Stomach (tissue), 9 donors: ENCODE data around the gene PRSS2. TPM values are rescaled to one million over a fixed set of nuclear protein-coding genes. Genes with fewer than 3 reads are reported as not detected.

Experiments
- DNase-seq, 2 donors: peaks; one replicate each; pipeline versions ENCODE4 v3.0.0 to v3.0.0-alpha.2; 2013 to 2019
- H3K27ac ChIP-seq, 5 donors: fragments of 200-600 bp in 4 of 5; sonication (generic) in 4 of 5; one replicate each; pipeline ENCODE4 v1.5.1; 2013 to 2019; ENCODE audit warnings: mild to moderate bottlenecking in 1 of 5, moderate library complexity in 1 of 5
- H3K27me3 ChIP-seq, 3 donors: fragments of 200-600 bp; sonication (generic); one replicate each; pipeline ENCODE4 v1.5.1; 2017 to 2019; ENCODE audit warnings: mixed run types in 1 of 3
- H3K36me3 ChIP-seq, 4 donors: fragments of 200-600 bp; sonication (generic); 1 replicate in 3 of 4; 2 replicates in 1 of 4; pipeline ENCODE4 v1.5.1; 2016 to 2019
- H3K4me1 ChIP-seq, 4 donors: fragments of 200-600 bp; sonication (generic); one replicate each; pipeline ENCODE4 v1.5.1; 2016 to 2019
- H3K4me3 ChIP-seq, 4 donors: fragments of 200-600 bp; sonication (generic) in 3 of 4; one replicate each; pipeline ENCODE4 v1.5.1; 2016 to 2019; ENCODE audit warnings: mild to moderate bottlenecking in 1 of 4
- H3K9me3 ChIP-seq, 4 donors: fragments of 200-600 bp; sonication (generic); one replicate each; pipeline ENCODE4 v1.5.1; 2016 to 2019
- CTCF ChIP-seq, 7 experiments: fragments of 450-650 bp in 4 of 7; fragments of 200-600 bp in 3 of 7; sonication (generic) in 3 of 7; IDR thresholded peaks; one replicate each; pipeline ENCODE4 v1.5.1; 2016 to 2019; ENCODE audit warnings: antibody characterized with exemption in 7 of 7, control low read depth in 2 of 7, mild to moderate bottlenecking in 1 of 7
- EP300 ChIP-seq: sonication (generic); formaldehyde crosslinking; IDR thresholded peaks from one replicate; pipeline ENCODE4 v1.6.1; 2017; ENCODE audit warnings: antibody characterized with exemption
- POLR2A ChIP-seq, 4 donors: fragments of 450-650 bp; IDR thresholded peaks; one replicate each; pipeline ENCODE4 v1.6.1; 2016; ENCODE audit warnings: antibody characterized with exemption in 4 of 4, control low read depth in 2 of 4, mild to moderate bottlenecking in 1 of 4, moderate library complexity in 1 of 4
- POLR2AphosphoS5 ChIP-seq, 3 donors: sonication (generic); formaldehyde crosslinking; IDR thresholded peaks; one replicate each; pipeline ENCODE4 v1.6.1; 2016; ENCODE audit warnings: antibody characterized with exemption in 3 of 3
- WGBS, 5 donors: extraction: QIAGEN DNeasy Blood & Tissue Kit in 3 of 5; methylation state at CpG; one replicate each; pipeline versions ENCODE4 v1.1.5 to v1.1.7; 2013 to 2018; 5-methylcytosine and 5-hydroxymethylcytosine counted together
- intact Hi-C: fragments of 100-400 bp; cut with DNase I; formaldehyde crosslinking; loops from one replicate; pipeline ENCODE4 v1.15.1; 2023; ENCODE audit warnings: low total_unique reads
- polyA plus RNA-seq, 3 donors: library from polyadenylated mRNA; stranded (reverse); fragments of 200-250 nt; gene quantifications; one replicate each; pipeline ENCODE4 v1.2.3, GENCODE V29; 2013
- total RNA-seq, 5 donors: library from RNA; depleted of rRNA; stranded (reverse); fragments of >200 nt; gene quantifications; one replicate each; pipeline versions ENCODE4 v1.1.0 to v1.2.3, GENCODE V29; 2014 to 2016
- donor health status: healthy with polysubstance abuse.
- donor health status: Bipolar disorder and iron deficiency.
- donor health status: healthy.

Gene PRSS2
- total and polyA plus RNA-seq, 8 donors: 1.3 to 86.1 (median 59.1) TPM; not detected in 3

GRCh38 chr7:142800088-142800487 is 29.3 kb downstream of the PRSS2 start:
- intact Hi-C loops: no loop called here
- Histone ChIP-seq H3K27me3 (peaks cover 8 to 64% (median 28%) of the 10 kb centered on the region in 3 donors), H3K9me3 (no peaks in the 10 kb centered on the region), H3K4me1 (peaks cover 17 to 21% (median 20%) of the 10 kb centered on the region in 4 donors), H3K27ac (peak overlapping the region in 3 of 5 donors; percentile 17 to 77 (median 56)), H3K4me3 (no peak overlapping the region), H3K36me3 (no peaks in the 10 kb centered on the region)
- DNase-seq: no peak
- 67 to 90% (median 82%) methylated on average over 1 of the region's 1 CpG for WGBS, 5 donors
- TF ChIP-seq EP300 (no peak), POLR2A (IDR thresholded peaks at IDR 0.05) (no peak), POLR2AphosphoS5 (IDR thresholded peaks at IDR 0.05) (no peak), CTCF (IDR thresholded peaks at IDR 0.05) (no peak)

DNA sequence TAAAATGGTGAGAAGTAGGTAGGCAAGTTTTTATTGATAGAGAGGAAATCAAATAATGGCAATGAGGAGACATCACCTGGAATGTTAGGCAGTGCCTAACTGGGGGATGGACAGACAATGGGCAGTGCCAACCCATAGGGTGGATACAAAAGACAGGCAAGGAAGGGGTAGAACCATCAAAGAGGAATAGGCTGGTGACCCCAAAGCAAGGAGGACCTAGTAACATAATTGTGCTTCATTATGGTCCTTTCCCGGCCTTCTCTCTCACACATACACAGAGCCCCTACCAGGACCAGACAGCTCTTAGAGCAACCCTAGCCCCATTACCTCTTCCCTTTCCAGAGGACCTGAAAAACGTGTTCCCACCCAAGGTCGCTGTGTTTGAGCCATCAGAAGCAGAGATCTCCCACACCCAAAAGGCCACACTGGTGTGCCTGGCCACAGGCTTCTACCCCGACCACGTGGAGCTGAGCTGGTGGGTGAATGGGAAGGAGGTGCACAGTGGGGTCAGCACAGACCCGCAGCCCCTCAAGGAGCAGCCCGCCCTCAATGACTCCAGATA is 30.0 kb downstream of the PRSS2 start:
- Histone ChIP-seq H3K36me3 (no peaks in the 10 kb centered on the region), H3K27me3 (peaks cover 8 to 57% (median 25%) of the 10 kb centered on the region in 3 donors), H3K27ac (peak overlapping the region in 2 of 5 donors; percentile 17 to 45), H3K9me3 (no peaks in the 10 kb centered on the region), H3K4me3 (no peak overlapping the region), H3K4me1 (peaks cover 17 to 21% (median 20%) of the 10 kb centered on the region in 4 donors)
- TF ChIP-seq POLR2A (IDR thresholded peaks at IDR 0.05) (no peak), EP300 (no peak), POLR2AphosphoS5 (IDR thresholded peaks at IDR 0.05) (no peak), CTCF (IDR thresholded peaks at IDR 0.05) (no peak)
- intact Hi-C loops: no loop called here
- WGBS, 5 donors: 78 to 89% (median 83%) methylated on average over 5 to 7 of the region's 7 CpGs
- DNase-seq: no peak

DNA sequence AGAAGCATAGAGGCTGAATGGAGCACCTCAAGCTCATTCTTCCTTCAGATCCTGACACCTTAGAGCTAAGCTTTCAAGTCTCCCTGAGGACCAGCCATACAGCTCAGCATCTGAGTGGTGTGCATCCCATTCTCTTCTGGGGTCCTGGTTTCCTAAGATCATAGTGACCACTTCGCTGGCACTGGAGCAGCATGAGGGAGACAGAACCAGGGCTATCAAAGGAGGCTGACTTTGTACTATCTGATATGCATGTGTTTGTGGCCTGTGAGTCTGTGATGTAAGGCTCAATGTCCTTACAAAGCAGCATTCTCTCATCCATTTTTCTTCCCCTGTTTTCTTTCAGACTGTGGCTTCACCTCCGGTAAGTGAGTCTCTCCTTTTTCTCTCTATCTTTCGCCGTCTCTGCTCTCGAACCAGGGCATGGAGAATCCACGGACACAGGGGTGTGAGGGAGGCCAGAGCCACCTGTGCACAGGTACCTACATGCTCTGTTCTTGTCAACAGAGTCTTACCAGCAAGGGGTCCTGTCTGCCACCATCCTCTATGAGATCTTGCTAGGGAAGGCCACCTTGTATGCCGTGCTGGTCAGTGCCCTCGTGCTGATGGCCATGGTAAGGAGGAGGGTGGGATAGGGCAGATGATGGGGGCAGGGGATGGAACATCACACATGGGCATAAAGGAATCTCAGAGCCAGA is 31.0 kb downstream of the PRSS2 start:
- Histone ChIP-seq H3K27ac (peak overlapping the region in 1 of 5 donors; percentile 14), H3K27me3 (peaks cover 3 to 55% (median 15%) of the 10 kb centered on the region in 3 donors), H3K36me3 (no peaks in the 10 kb centered on the region), H3K4me3 (no peak overlapping the region), H3K4me1 (peaks cover 13 to 14% (median 14%) of the 10 kb centered on the region in 4 donors), H3K9me3 (no peaks in the 10 kb centered on the region)
- TF ChIP-seq POLR2AphosphoS5 (IDR thresholded peaks at IDR 0.05) (no peak), POLR2A (IDR thresholded peaks at IDR 0.05) (no peak), EP300 (no peak), CTCF (IDR thresholded peaks at IDR 0.05) (no peak)
- intact Hi-C loops: no loop called here
- WGBS, 5 donors: 85 to 91% (median 86%) methylated on average over 8 of the region's 8 CpGs
- DNase-seq: no peak

- Histone ChIP-seq H3K36me3 (no peaks in the 10 kb centered on the region), H3K27ac (no peak overlapping the region), H3K27me3 (peaks cover 0 to 55% (median 10%) of the 10 kb centered on the region in 3 donors), H3K9me3 (no peaks in the 10 kb centered on the region), H3K4me3 (no peak overlapping the region), H3K4me1 (peaks cover 8 to 9% (median 8%) of the 10 kb centered on the region in 4 donors)
- 66 to 90% (median 79%) methylated on average over 3 of the region's 3 CpGs for WGBS, 5 donors
- no peak for TF ChIP-seq EP300
- no peak for TF ChIP-seq POLR2AphosphoS5 (IDR thresholded peaks at IDR 0.05)
- no peak for TF ChIP-seq CTCF (IDR thresholded peaks at IDR 0.05)
- no peak for TF ChIP-seq POLR2A (IDR thresholded peaks at IDR 0.05)
- DNase-seq: no peak
- intact Hi-C loops: no loop called here
Measured at GRCh38 chr7:142802301-142802700, 31.5 kb downstream of the PRSS2 start.
